ENCODE data around the gene PUS7L. TPM values are rescaled to one million over a fixed set of nuclear protein-coding genes. Genes with fewer than 3 reads are reported as not detected.

PUS7L gene
- total and polyA plus RNA-seq, 5 donors, result 1.8 to 11.6 (median 8.9) TPM

Other genes with a start within 250 kb of the PUS7L start
- gene ADAMTS20, start 206.6 kb downstream of the PUS7L start, total RNA-seq, result not detected
- gene ADAMTS20, start 206.6 kb downstream of the PUS7L start, polyA plus RNA-seq, result not detected
- gene IRAK4, start 161 bp upstream of the PUS7L start, total RNA-seq, result 10 to 100 TPM in 1 of 4 donors, 1 to 10 TPM in 3; 8.2 to 12.9 (median 8.8) TPM
- gene IRAK4, start 161 bp upstream of the PUS7L start, polyA plus RNA-seq, result 4.8 TPM
- gene TWF1, start 47.5 kb upstream of the PUS7L start, total RNA-seq, result 10 to 100 TPM; 13.0 to 30.5 (median 20.1) TPM
- 14.3 TPM for gene TWF1, start 47.5 kb upstream of the PUS7L start, polyA plus RNA-seq
- 10 to 100 TPM; 10.6 to 13.0 (median 11.8) TPM for gene TMEM117, start 77.3 kb upstream of the PUS7L start, total RNA-seq
- gene TMEM117, start 77.3 kb upstream of the PUS7L start, polyA plus RNA-seq, result 8.0 TPM